H1 (cell line): ENCODE results near the gene KLRK1. TPM values are rescaled to one million over a fixed set of nuclear protein-coding genes. Genes with fewer than 3 reads are reported as not detected.

Experiments
- CTCF ChIA-PET: fragments of 300-600 bp; sonication (Branson Sonifier 250); formaldehyde crosslinking; loops from one replicate; lab custom pipeline; 2021; ENCODE audit not compliant: partially characterized antibody; lab: Charles Lee
- POLR2A ChIA-PET: fragments of 300-600 bp; sonication (Branson Sonifier 250); formaldehyde crosslinking; loops from one replicate; lab custom pipeline; 2021; ENCODE audit warnings: inconsistent platforms; ENCODE audit not compliant: partially characterized antibody; lab: Charles Lee
- DNase-seq, 2 experiments: peaks; one replicate each; pipeline versions ENCODE4 v3.0.0 to v3.0.0-alpha.2; 2010 to 2022; ENCODE audit warnings: low spot score in 2 of 2, low read depth in 1 of 2, mixed read lengths in 1 of 2
- FAIRE-seq: peaks from 2 replicates; lab custom pipeline; 2011; peaks lifted over from hg19 to GRCh38; lab: Jason Lieb, UNC
- H2AFZ ChIP-seq: 2 replicates; pipeline ENCODE4 v1.8.1; 2012; ENCODE audit warnings: low read length, inconsistent platforms
- H2AK5ac ChIP-seq: 2 replicates; pipeline ENCODE4 v1.6.1; 2013; ENCODE audit warnings: low read depth, low read length
- H2BK120ac ChIP-seq: replicated peaks from 2 replicates; pipeline ENCODE3; 2013; ENCODE audit warnings: low read depth, low read length, inconsistent platforms
- H2BK12ac ChIP-seq: 2 replicates; pipeline ENCODE4 v1.6.1; 2013; ENCODE audit warnings: low read depth, low read length
- H2BK15ac ChIP-seq: 2 replicates; pipeline ENCODE4 v1.6.1; 2013; ENCODE audit warnings: low read length
- H2BK20ac ChIP-seq: 2 replicates; pipeline ENCODE4 v1.6.1; 2013; ENCODE audit warnings: low read length
- H2BK5ac ChIP-seq: 2 replicates; pipeline ENCODE4 v1.6.1; 2013; ENCODE audit warnings: low read depth, low read length
- H3K14ac ChIP-seq: 2 replicates; pipeline ENCODE4 v1.6.1; 2013; ENCODE audit warnings: inconsistent platforms; ENCODE audit not compliant: insufficient read length
- H3K18ac ChIP-seq: 2 replicates; pipeline ENCODE4 v1.6.1; 2013; ENCODE audit warnings: low read length; ENCODE audit errors: extremely low read depth
- H3K23ac ChIP-seq: 2 replicates; pipeline ENCODE4 v1.6.1; 2013; ENCODE audit warnings: inconsistent platforms; ENCODE audit not compliant: insufficient read length
- H3K23me2 ChIP-seq: 2 replicates; pipeline ENCODE4 v1.6.1; 2013; ENCODE audit warnings: low read depth, low read length
- H3K27ac ChIP-seq: 2 replicates; pipeline ENCODE4 v1.6.1; 2011; ENCODE audit warnings: low read depth, low read length, inconsistent platforms
- H3K27me3 ChIP-seq, 4 experiments: replicated peaks in 1 of 4; 1 replicate in 1 of 4; 2 replicates in 3 of 4; pipeline versions ENCODE4 v1.6.1 to v1.8.1; 2011 to 2013; ENCODE audit warnings: low read length in 3 of 4, mild to moderate bottlenecking in 3 of 4, inconsistent platforms in 2 of 4, mixed read lengths in 2 of 4, moderate library complexity in 1 of 4; ENCODE audit not compliant: control insufficient read depth in 3 of 4, insufficient read depth in 3 of 4; ENCODE audit errors: extremely low read depth in 1 of 4
- H3K36me3 ChIP-seq, 4 experiments: 2 replicates each; pipeline versions ENCODE4 v1.6.1 to v1.8.1; 2011 to 2013; ENCODE audit warnings: mild to moderate bottlenecking in 4 of 4, low read length in 3 of 4, moderate library complexity in 2 of 4, control low read depth in 1 of 4, inconsistent platforms in 1 of 4; ENCODE audit not compliant: insufficient read depth in 4 of 4, control insufficient read depth in 2 of 4
- H3K4ac ChIP-seq: replicated peaks from 2 replicates; pipeline ENCODE3; 2013; ENCODE audit warnings: low read length, low read depth, mixed read lengths, inconsistent platforms; ENCODE audit not compliant: insufficient read length
- H3K4me1 ChIP-seq, 4 experiments: replicated peaks in 1 of 4; 1 replicate in 1 of 4; 2 replicates in 3 of 4; pipeline versions ENCODE4 v1.6.1 to v1.8.1; 2011 to 2013; ENCODE audit warnings: low read length in 3 of 4, inconsistent platforms in 2 of 4, mixed read lengths in 1 of 4; ENCODE audit not compliant: insufficient read depth in 4 of 4, control insufficient read depth in 3 of 4
- H3K4me2 ChIP-seq, 2 experiments: 2 replicates each; pipeline versions ENCODE4 v1.6.1 to v1.8.1; 2011 to 2013; ENCODE audit warnings: low read depth in 2 of 2, low read length in 2 of 2, control low read depth in 1 of 2, inconsistent platforms in 1 of 2, mild to moderate bottlenecking in 1 of 2; ENCODE audit not compliant: insufficient read depth in 1 of 2
- H3K4me3 ChIP-seq, 4 experiments: fragments of 200-600, 300-600 bp in 1 of 4; sonication (generic), shearing (Covaris generic), sonication (Bioruptor Twin) in 1 of 4; 2 replicates each; pipeline versions ENCODE4 v1.5.1 to v1.8.1; 2011 to 2016; ENCODE audit warnings: low read length in 4 of 4, low read depth in 3 of 4, control low read depth in 2 of 4, inconsistent platforms in 2 of 4, mild to moderate bottlenecking in 2 of 4, mixed read lengths in 1 of 4, moderate library complexity in 1 of 4; ENCODE audit not compliant: insufficient read depth in 2 of 4; ENCODE audit errors: extremely low read depth in 1 of 4
- H3K56ac ChIP-seq: replicated peaks from 2 replicates; pipeline ENCODE3; 2013; ENCODE audit warnings: low read depth, mild to moderate bottlenecking, mixed read lengths, low read length, inconsistent platforms; ENCODE audit not compliant: insufficient read length
- H3K79me1 ChIP-seq: 2 replicates; pipeline ENCODE4 v1.6.1; 2013; ENCODE audit warnings: low read depth, low read length, control low read depth
- H3K79me2 ChIP-seq, 2 experiments: 2 replicates each; pipeline versions ENCODE4 v1.6.1 to v1.8.1; 2012 to 2013; ENCODE audit warnings: low read length in 2 of 2, mild to moderate bottlenecking in 2 of 2, inconsistent platforms in 1 of 2; ENCODE audit not compliant: insufficient read depth in 2 of 2, control insufficient read depth in 1 of 2
- H3K9ac ChIP-seq, 4 experiments: replicated peaks in 1 of 4; 1 replicate in 1 of 4; 2 replicates in 3 of 4; pipeline versions ENCODE4 v1.6.1 to v1.8.1; 2011 to 2013; ENCODE audit warnings: low read depth in 3 of 4, low read length in 3 of 4, control low read depth in 2 of 4, mild to moderate bottlenecking in 2 of 4, moderate library complexity in 2 of 4, inconsistent platforms in 1 of 4; ENCODE audit errors: extremely low read depth in 1 of 4
- H3K9me3 ChIP-seq, 2 experiments: 2 replicates each; pipeline versions ENCODE4 v1.6.1 to v1.8.1; 2012 to 2013; ENCODE audit warnings: mild to moderate bottlenecking in 2 of 2, moderate library complexity in 2 of 2, control low read depth in 1 of 2, inconsistent platforms in 1 of 2, low read depth in 1 of 2, low read length in 1 of 2, mixed read lengths in 1 of 2; ENCODE audit not compliant: insufficient read depth in 2 of 2
- H4K20me1 ChIP-seq, 2 experiments: replicated peaks in 1 of 2; 2 replicates each; pipeline versions ENCODE3 to v1.8.1; 2011 to 2013; ENCODE audit warnings: inconsistent platforms in 2 of 2, low read length in 2 of 2, mild to moderate bottlenecking in 1 of 2; ENCODE audit not compliant: insufficient read depth in 2 of 2, control insufficient read depth in 1 of 2
- H4K5ac ChIP-seq: 2 replicates; pipeline ENCODE4 v1.6.1; 2013; ENCODE audit warnings: low read length, low read depth, mixed read lengths, inconsistent platforms; ENCODE audit not compliant: insufficient read length
- H4K8ac ChIP-seq: 2 replicates; pipeline ENCODE4 v1.8.0; 2013; ENCODE audit warnings: mild to moderate bottlenecking, moderate library complexity, low read length, inconsistent platforms; ENCODE audit not compliant: insufficient read depth; ENCODE audit errors: extremely low read depth
- H4K91ac ChIP-seq: replicated peaks from 2 replicates; pipeline ENCODE3; 2013; ENCODE audit warnings: low read length, mixed read lengths, inconsistent platforms; ENCODE audit not compliant: insufficient read length
- CHD2 ChIP-seq: IDR thresholded peaks from 2 replicates; pipeline ENCODE4 v1.6.1; 2012; ENCODE audit warnings: low read length, improper control_type of control experiment
- EP300 ChIP-seq, 2 experiments: IDR thresholded peaks; 1 replicate in 1 of 2; 2 replicates in 1 of 2; pipeline ENCODE4 v1.6.1; 2011 to 2012; ENCODE audit warnings: low read depth in 2 of 2, low read length in 2 of 2, mild to moderate bottlenecking in 2 of 2, borderline replicate concordance in 1 of 2, inconsistent platforms in 1 of 2, moderate library complexity in 1 of 2
- KDM4A ChIP-seq: IDR thresholded peaks from one replicate; pipeline ENCODE4 v1.7.1; 2012; ENCODE audit warnings: low read depth, mild to moderate bottlenecking, moderate library complexity, low read length, inconsistent platforms; ENCODE audit not compliant: severe bottlenecking
- KDM5A ChIP-seq: fragments of 200-600 bp; IDR thresholded peaks from 2 replicates; pipeline ENCODE4 v1.7.1; 2012; ENCODE audit warnings: mild to moderate bottlenecking, low read length, inconsistent platforms, mixed read lengths
- NANOG ChIP-seq: IDR thresholded peaks from 2 replicates; pipeline ENCODE4 v1.6.1; 2011; ENCODE audit warnings: low read length, low read depth, mild to moderate bottlenecking, inconsistent platforms; ENCODE audit not compliant: insufficient read depth, poor library complexity, severe bottlenecking
- PHF8 ChIP-seq: fragments of 200-600 bp; sonication (generic); conservative IDR thresholded peaks from 2 replicates; pipeline ENCODE4 v1.7.1; 2012; ENCODE audit warnings: low read depth, mild to moderate bottlenecking, inconsistent platforms, low read length, moderate library complexity
- TAF7 ChIP-seq: optimal IDR thresholded peaks from 2 replicates; pipeline ENCODE3; 2011; ENCODE audit warnings: low read depth, mild to moderate bottlenecking, inconsistent platforms, low read length, moderate library complexity, borderline replicate concordance
- WGBS, 2 experiments: shearing (Covaris generic) in 1 of 2; methylation state at CpG; one replicate each; pipeline versions ENCODE4 v1.1.6 to v1.1.7; 2013 to 2015; ENCODE audit warnings: low lambda C conversion rate in 2 of 2, mixed read lengths in 2 of 2, inconsistent platforms in 1 of 2, low coverage in 1 of 2, missing lambda C conversion rate in 1 of 2; ENCODE audit not compliant: insufficient replicate concordance in 2 of 2, insufficient coverage in 1 of 2, insufficient read length in 1 of 2; ENCODE audit errors: extremely low coverage in 1 of 2, missing lambda C conversion rate in 1 of 2; 5-methylcytosine and 5-hydroxymethylcytosine counted together
- polyA plus RNA-seq, 7 experiments: library from polyadenylated mRNA; depleted of rRNA in 3 of 7; stranded (reverse) in 5 of 7; unstranded in 2 of 7; fragments of >200 nt in 5 of 7; fragments of 200-250 nt in 2 of 7; gene quantifications; 1 replicate in 5 of 7; 2 replicates in 1 of 7; 4 replicates in 1 of 7; pipeline versions ENCODE4 v1.2.1 to v1.2.3, GENCODE V29; 2011 to 2013; ENCODE audit warnings: missing spikeins in 2 of 7, mixed read lengths in 2 of 7
- total RNA-seq: library from RNA; stranded (reverse); fragmentation: NEBNext Ultra II Directional; extraction: Animal tissue kit (Norgen Biotek cat#: 25700); gene quantifications from 2 replicates; pipeline ENCODE4 v1.2.1, GENCODE V29; 2021

Gene KLRK1
- total and polyA plus RNA-seq, 2 of the 8 experiments (the other 6 are each of a cell fraction or from before 2014, with no cell fraction given), result not detected

- H3K36me3 ChIP-seq, result no peaks in the 10 kb centered on the region
- no peak overlapping the region for H3K4me2 ChIP-seq
- ChIA-PET POLR2A (no interaction called here), CTCF (interaction anchor here (1.3 kb wide), 1 partner anchor 18 kb away, joined by 3 read pairs; no protein-coding TSS in a partner anchor)
- TF ChIP-seq KDM4A, result no peak
- TF ChIP-seq CHD2, result no peak
- no peak for TF ChIP-seq EP300 (IDR thresholded peaks at IDR 0.05; ENCODE audit: borderline replicate concordance in 1 of 2, low read depth in 2 of 2, low read length in 2 of 2)
- TF ChIP-seq PHF8, result no peak
- TF ChIP-seq NANOG, result no peak
- TF ChIP-seq KDM5A, result no peak
- no peak for TF ChIP-seq TAF7
- H4K91ac ChIP-seq, result no peak overlapping the region
- WGBS, 2 experiments, result 73% methylated on average over 3 of the region's 3 CpGs; no CpG with 5 or more reads in 1 of the 2 experiments
- no peaks in the 10 kb centered on the region for H3K4me1 ChIP-seq
- H2BK5ac ChIP-seq, result no peak overlapping the region
- H4K5ac ChIP-seq, result no peak overlapping the region
- no peak overlapping the region for H3K4me3 ChIP-seq
- no peaks in the 10 kb centered on the region for H3K79me1 ChIP-seq
- H3K23ac ChIP-seq, result no peak overlapping the region
- H3K4ac ChIP-seq, result no peak overlapping the region
- H3K18ac ChIP-seq, result no peak overlapping the region
- H3K79me2 ChIP-seq, result no peaks in the 10 kb centered on the region
- no peak for DNase-seq
- H2AFZ ChIP-seq, result no peak overlapping the region
- no peak overlapping the region for H3K9ac ChIP-seq
- H3K9me3 ChIP-seq, result no peaks in the 10 kb centered on the region
- H3K27ac ChIP-seq, result no peak overlapping the region
- H2BK20ac ChIP-seq, result no peak overlapping the region
- H4K8ac ChIP-seq, result no peak overlapping the region
- H3K14ac ChIP-seq, result no peak overlapping the region
- H2BK12ac ChIP-seq, result no peak overlapping the region
- no peak overlapping the region for H2AK5ac ChIP-seq
- H2BK15ac ChIP-seq, result no peak overlapping the region
- no peak overlapping the region for H3K56ac ChIP-seq
- peaks cover 0 to 1% (median 0%) of the 10 kb centered on the region in 4 experiments; a peak in 1 of 7 replicates for H3K27me3 ChIP-seq
- no peak overlapping the region for H2BK120ac ChIP-seq
- no peak for FAIRE-seq
- H3K23me2 ChIP-seq, result no peaks in the 10 kb centered on the region
- H4K20me1 ChIP-seq, result no peaks in the 10 kb centered on the region
Observed at GRCh38 chr12:10393291-10393690, 3.5 kb upstream of the KLRK1 start.
